IMR-90 (cell line): ENCODE measurements around the gene PCDHGA12. TPM values are rescaled to one million over a fixed set of nuclear protein-coding genes. Genes with fewer than 3 reads are reported as not detected.

Experiments used
- ATAC-seq: fragments of 200-7000 bp; cut with Tn5 transposase; 2 replicates; pipeline ENCODE4 v1.9.1; 2020; ENCODE audit warnings: low read depth, mild to moderate bottlenecking, moderate library complexity
- BruUV-seq: library from RNA; stranded (reverse); fragments of 400-500 nt; replicated peaks from 2 replicates; lab custom pipeline; 2021; lab: Mats Ljungman, UMichigan
- CTCF ChIA-PET: fragments of 300-600 bp; formaldehyde crosslinking; extraction: SDS; loops from one replicate; lab custom pipeline; 2021; ENCODE audit warnings: antibody characterized with exemption; lab: Yijun Ruan, JAX
- POLR2A ChIA-PET: fragments of 300-600 bp; sonication (Branson Sonifier 250); formaldehyde crosslinking; loops from one replicate; lab custom pipeline; 2022; ENCODE audit warnings: antibody characterized with exemption; ENCODE audit not compliant: unreplicated experiment; lab: Charles Lee
- DNase-seq: peaks from one replicate; pipeline ENCODE4 v3.0.0; 2013
- H2AFZ ChIP-seq: replicated peaks from 2 replicates; pipeline ENCODE3; 2013; ENCODE audit warnings: low read length, mild to moderate bottlenecking; ENCODE audit not compliant: poor library complexity
- H2AK5ac ChIP-seq: 2 replicates; pipeline ENCODE4 v1.6.1; 2013; ENCODE audit warnings: low read depth, low read length, inconsistent platforms
- H2AK9ac ChIP-seq: replicated peaks from 2 replicates; pipeline ENCODE3; 2013; ENCODE audit warnings: mild to moderate bottlenecking, low read depth, low read length, moderate library complexity; ENCODE audit not compliant: poor library complexity
- H2BK120ac ChIP-seq: 2 replicates; pipeline ENCODE4 v1.6.1; 2013; ENCODE audit warnings: low read depth, low read length, inconsistent platforms
- H2BK15ac ChIP-seq: 3 replicates; pipeline ENCODE4 v1.6.1; 2013; ENCODE audit warnings: low read depth, low read length, inconsistent platforms
- H2BK20ac ChIP-seq: 2 replicates; pipeline ENCODE4 v1.6.1; 2013; ENCODE audit warnings: low read depth, mild to moderate bottlenecking, inconsistent platforms, low read length, moderate library complexity
- H2BK5ac ChIP-seq: 2 replicates; pipeline ENCODE4 v1.6.1; 2013; ENCODE audit warnings: mild to moderate bottlenecking, low read depth, low read length, inconsistent platforms; ENCODE audit not compliant: poor library complexity, severe bottlenecking
- H3K14ac ChIP-seq: replicated peaks from 2 replicates; pipeline ENCODE4 v1.6.1; 2013; ENCODE audit warnings: low read depth, low read length, inconsistent platforms
- H3K18ac ChIP-seq: 2 replicates; pipeline ENCODE4 v1.6.1; 2013; ENCODE audit warnings: low read depth, low read length, control low read depth
- H3K23ac ChIP-seq: 2 replicates; pipeline ENCODE4 v1.6.1; 2013; ENCODE audit warnings: low read depth, low read length, inconsistent platforms
- H3K27ac ChIP-seq: 2 replicates; pipeline ENCODE4 v1.5.1; 2013; ENCODE audit warnings: mild to moderate bottlenecking, control low read depth, low read length; ENCODE audit not compliant: insufficient read depth
- H3K27me3 ChIP-seq: 2 replicates; pipeline ENCODE4 v1.6.1; 2013; ENCODE audit warnings: low read length; ENCODE audit not compliant: control insufficient read depth, insufficient read depth
- H3K36me3 ChIP-seq: 2 replicates; pipeline ENCODE4 v1.6.1; 2013; ENCODE audit warnings: low read length, mixed read lengths; ENCODE audit not compliant: control insufficient read depth, insufficient read depth
- H3K4ac ChIP-seq: 2 replicates; pipeline ENCODE4 v1.6.1; 2013; ENCODE audit warnings: low read depth, low read length, inconsistent platforms
- H3K4me1 ChIP-seq: 2 replicates; pipeline ENCODE4 v1.6.1; 2013; ENCODE audit warnings: low read length, mixed read lengths; ENCODE audit not compliant: control insufficient read depth, insufficient read depth
- H3K4me2 ChIP-seq: 2 replicates; pipeline ENCODE4 v1.6.1; 2013; ENCODE audit warnings: low read depth, mild to moderate bottlenecking, control low read depth, low read length, moderate library complexity
- H3K4me3 ChIP-seq: 2 replicates; pipeline ENCODE4 v1.5.1; 2013; ENCODE audit warnings: low read depth, mild to moderate bottlenecking, control low read depth, low read length, moderate library complexity; ENCODE audit not compliant: insufficient read depth
- H3K56ac ChIP-seq: 2 replicates; pipeline ENCODE4 v1.6.1; 2013; ENCODE audit warnings: low read length, inconsistent platforms; ENCODE audit not compliant: insufficient read depth; ENCODE audit errors: extremely low read depth
- H3K79me1 ChIP-seq, 2 experiments: 2 replicates each; pipeline ENCODE4 v1.6.1; 2013; ENCODE audit warnings: low read length in 2 of 2, inconsistent platforms in 1 of 2, low read depth in 1 of 2
- H3K9ac ChIP-seq: 2 replicates; pipeline ENCODE4 v1.6.1; 2013; ENCODE audit warnings: low read depth, low read length, control low read depth
- H3K9me1 ChIP-seq: 2 replicates; pipeline ENCODE4 v1.6.1; 2013; ENCODE audit warnings: low read length, inconsistent platforms; ENCODE audit not compliant: insufficient read depth
- H3K9me3 ChIP-seq: 2 replicates; pipeline ENCODE4 v1.6.1; 2013; ENCODE audit warnings: low read length; ENCODE audit not compliant: control insufficient read depth, insufficient read depth
- H4K20me1 ChIP-seq: 2 replicates; pipeline ENCODE4 v1.6.1; 2013; ENCODE audit warnings: low read length, inconsistent platforms; ENCODE audit not compliant: insufficient read depth
- H4K5ac ChIP-seq: 2 replicates; pipeline ENCODE4 v1.6.1; 2013; ENCODE audit warnings: mild to moderate bottlenecking, low read depth, low read length, control low read depth
- H4K8ac ChIP-seq, 2 experiments: 2 replicates each; pipeline ENCODE4 v1.6.1; 2013; ENCODE audit warnings: low read depth in 2 of 2, low read length in 2 of 2, control low read depth in 1 of 2, inconsistent platforms in 1 of 2
- H4K91ac ChIP-seq: 2 replicates; pipeline ENCODE4 v1.6.1; 2013; ENCODE audit warnings: low read depth, low read length, inconsistent platforms; ENCODE audit not compliant: insufficient read depth
- BHLHE40 ChIP-seq: fragments of 150-350 bp; IDR thresholded peaks from 2 replicates; pipeline ENCODE4 v1.6.1; 2016; ENCODE audit warnings: mild to moderate bottlenecking, low read depth, low read length
- CHD1 ChIP-seq: IDR thresholded peaks from 2 replicates; pipeline ENCODE4 v1.6.1; 2012; ENCODE audit warnings: low read depth, low read length, improper control_type of control experiment
- FOS ChIP-seq: fragments of 150-350 bp; IDR thresholded peaks from 2 replicates; pipeline ENCODE4 v1.6.1; 2016; ENCODE audit warnings: low read depth, low read length
- MAFK ChIP-seq: IDR thresholded peaks from 2 replicates; pipeline ENCODE4 v1.6.1; 2012; ENCODE audit warnings: low read depth, low read length, improper control_type of control experiment
- MAZ ChIP-seq: IDR thresholded peaks from 2 replicates; pipeline ENCODE4 v1.6.1; 2012; ENCODE audit warnings: low read depth, mild to moderate bottlenecking, low read length, improper control_type of control experiment, moderate library complexity, borderline replicate concordance
- MXI1 ChIP-seq: IDR thresholded peaks from 2 replicates; pipeline ENCODE4 v1.6.1; 2012; ENCODE audit warnings: low read depth, mild to moderate bottlenecking, low read length, moderate library complexity, borderline replicate concordance
- NFE2L2 ChIP-seq: fragments of 150-350 bp; IDR thresholded peaks from 2 replicates; pipeline ENCODE4 v1.6.1; 2016; ENCODE audit warnings: low read depth, mild to moderate bottlenecking, low read length
- POLR2A ChIP-seq: IDR thresholded peaks from 2 replicates; pipeline ENCODE4 v1.6.1; 2012; ENCODE audit warnings: mild to moderate bottlenecking, low read depth, low read length
- RCOR1 ChIP-seq: IDR thresholded peaks from 2 replicates; pipeline ENCODE4 v1.6.1; 2012; ENCODE audit warnings: mild to moderate bottlenecking, low read length, improper control_type of control experiment; ENCODE audit not compliant: insufficient replicate concordance
- SMC3 ChIP-seq: fragments of 150-350 bp; IDR thresholded peaks from 2 replicates; pipeline ENCODE4 v1.6.1; 2016; ENCODE audit warnings: low read depth, mild to moderate bottlenecking, antibody characterized with exemption, low read length, moderate library complexity
- WGBS, 2 experiments: methylation state at CpG; one replicate each; pipeline versions ENCODE4 v1.1.5 to v1.1.7; 2013; ENCODE audit warnings: missing lambda C conversion rate in 2 of 2; ENCODE audit not compliant: insufficient read length in 1 of 2; ENCODE audit errors: extremely low coverage in 2 of 2; 5-methylcytosine and 5-hydroxymethylcytosine counted together
- dilution Hi-C: fragments of 300-500 bp; cut with HindIII; formaldehyde crosslinking; loops from one replicate; pipeline ENCODE4 v1.14.3; 2018; ENCODE audit warnings: low sequenced_read_pairs; ENCODE audit not compliant: unreplicated experiment
- in situ Hi-C: fragments of 300-500 bp; cut with MboI; formaldehyde crosslinking; loops from 3 replicates; pipeline ENCODE4 v1.14.3; 2019; ENCODE audit warnings: low sequenced_read_pairs, inconsistent platforms, mixed read lengths
- intact Hi-C: fragments of 100-400 bp; cut with micrococcal nuclease; formaldehyde crosslinking; loops from 2 replicates; pipeline ENCODE4 v1.10.0; 2022
- polyA plus RNA-seq, 3 experiments: library from polyadenylated mRNA; depleted of rRNA; stranded (reverse); fragments of >200 nt; gene quantifications; 2 replicates each; pipeline ENCODE4 v1.2.3, GENCODE V29; 2012; ENCODE audit warnings: low replicate concordance in 1 of 3
- total RNA-seq: library from RNA; depleted of rRNA; stranded (reverse); fragments of >200 nt; gene quantifications from 2 replicates; pipeline ENCODE4 v1.2.3, GENCODE V29; 2012
- TF ChIP-seq, protein P1 (sequence below): fragments of 150-350 bp; IDR thresholded peaks from 2 replicates; pipeline ENCODE4 v1.6.1; 2016; ENCODE audit warnings: low read depth, mild to moderate bottlenecking, low read length, moderate library complexity, borderline replicate concordance
- TF ChIP-seq, protein P2 (sequence below): fragments of 150-350 bp; IDR thresholded peaks from 2 replicates; pipeline ENCODE4 v1.6.1; 2017; ENCODE audit warnings: mild to moderate bottlenecking, antibody characterized with exemption, low read length, low read depth

Gene PCDHGA12
- total and polyA plus RNA-seq, 2 of the 4 experiments (the other 2 are of a cell fraction) = 7.9 to 8.8 TPM

DNA sequence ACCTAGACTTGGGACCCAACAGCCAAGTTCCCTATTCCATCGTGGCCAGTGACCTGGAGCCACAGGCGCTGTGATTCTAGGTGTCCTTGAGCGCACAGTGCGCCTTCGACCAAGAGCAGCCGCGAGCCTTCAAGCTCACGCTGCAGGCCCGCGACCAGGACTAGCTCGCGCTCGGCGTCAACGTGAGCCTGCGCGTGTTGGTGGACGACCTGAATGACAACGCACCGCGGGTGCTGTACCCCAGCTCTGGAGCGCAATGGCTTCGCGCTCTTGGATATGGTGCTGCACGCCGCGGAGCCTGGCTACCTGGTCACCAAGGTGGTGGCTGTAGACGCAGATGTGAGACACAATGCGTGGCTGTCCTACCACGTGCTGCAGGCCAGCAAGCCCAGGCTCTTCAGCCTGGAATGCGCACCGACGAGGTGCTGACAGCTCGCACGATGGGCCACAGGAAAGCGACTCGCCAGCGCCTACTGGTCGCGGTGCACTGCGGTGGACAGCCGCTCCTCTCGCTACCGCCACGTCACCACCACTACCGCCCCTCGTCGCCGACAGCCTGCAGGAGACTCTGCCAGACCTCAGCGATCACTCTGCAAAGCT, 11.4 kb downstream of the PCDHGA12 start:
- Histone ChIP-seq H2BK5ac (no peak overlapping the region), H3K56ac (no peak overlapping the region), H3K4ac (no peak overlapping the region), H4K91ac (no peak overlapping the region), H4K20me1 (no peaks in the 10 kb centered on the region), H3K14ac (no peak overlapping the region), H3K4me3 (no peak overlapping the region), H3K79me1 (peaks cover 28 to 33% of the 10 kb centered on the region in 2 experiments), H3K27ac (no peak overlapping the region), H2AK5ac (no peak overlapping the region), H3K27me3 (no peaks in the 10 kb centered on the region), H2BK20ac (no peak overlapping the region), H3K9me1 (no peaks in the 10 kb centered on the region), H3K4me1 (peaks cover 2% of the 10 kb centered on the region; the same call in 1 of the 2 replicates), H3K4me2 (no peak overlapping the region), H3K36me3 (peaks cover 11% of the 10 kb centered on the region), H4K8ac (no peak overlapping the region), H3K9ac (no peak overlapping the region), H4K5ac (no peak overlapping the region), H2AK9ac (no peak overlapping the region), H2BK120ac (no peak overlapping the region), H3K9me3 (peaks cover 10% of the 10 kb centered on the region; the same call in 1 of the 2 replicates), H2AFZ (no peak overlapping the region), H2BK15ac (no peak overlapping the region), H3K23ac (no peak overlapping the region), H3K18ac (no peak overlapping the region)
- TF ChIP-seq MAFK = no peak
- TF ChIP-seq MAZ = no peak
- no peak for TF ChIP-seq BHLHE40
- TF ChIP-seq POLR2A = no peak
- TF ChIP-seq, protein P1, sequence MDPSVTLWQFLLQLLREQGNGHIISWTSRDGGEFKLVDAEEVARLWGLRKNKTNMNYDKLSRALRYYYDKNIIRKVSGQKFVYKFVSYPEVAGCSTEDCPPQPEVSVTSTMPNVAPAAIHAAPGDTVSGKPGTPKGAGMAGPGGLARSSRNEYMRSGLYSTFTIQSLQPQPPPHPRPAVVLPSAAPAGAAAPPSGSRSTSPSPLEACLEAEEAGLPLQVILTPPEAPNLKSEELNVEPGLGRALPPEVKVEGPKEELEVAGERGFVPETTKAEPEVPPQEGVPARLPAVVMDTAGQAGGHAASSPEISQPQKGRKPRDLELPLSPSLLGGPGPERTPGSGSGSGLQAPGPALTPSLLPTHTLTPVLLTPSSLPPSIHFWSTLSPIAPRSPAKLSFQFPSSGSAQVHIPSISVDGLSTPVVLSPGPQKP = no peak
- TF ChIP-seq, protein P2, sequence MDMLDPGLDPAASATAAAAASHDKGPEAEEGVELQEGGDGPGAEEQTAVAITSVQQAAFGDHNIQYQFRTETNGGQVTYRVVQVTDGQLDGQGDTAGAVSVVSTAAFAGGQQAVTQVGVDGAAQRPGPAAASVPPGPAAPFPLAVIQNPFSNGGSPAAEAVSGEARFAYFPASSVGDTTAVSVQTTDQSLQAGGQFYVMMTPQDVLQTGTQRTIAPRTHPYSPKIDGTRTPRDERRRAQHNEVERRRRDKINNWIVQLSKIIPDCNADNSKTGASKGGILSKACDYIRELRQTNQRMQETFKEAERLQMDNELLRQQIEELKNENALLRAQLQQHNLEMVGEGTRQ = no peak
- TF ChIP-seq FOS = no peak
- no peak for TF ChIP-seq MXI1
- TF ChIP-seq RCOR1 = no peak
- no peak for TF ChIP-seq SMC3
- no peak for TF ChIP-seq NFE2L2
- no peak for TF ChIP-seq CHD1
- DNase-seq = no peak
- 63% methylated on average over 25 of the region's 50 CpGs; no CpG with 5 or more reads in 1 of the 2 experiments for WGBS, 2 experiments
- in situ Hi-C loops = no loop called here
- POLR2A ChIA-PET = no interaction called here
- intact Hi-C loops = no loop called here
- CTCF ChIA-PET = no interaction called here
- BruUV-seq = no TSS peak
- dilution Hi-C loops = no loop called here
- ATAC-seq = no peak
